HL-60 (cell line): ENCODE data around the gene MS4A10.
"Not testable (repeated sequence)": the region's sequence is repeated elsewhere in the genome, so short reads cannot be mapped to it uniquely, and the experiment has no call there.

Experiments used
- DNase-seq, 2 experiments: peaks; one replicate each; pipeline ENCODE4 v3.0.0-alpha.2; 2010 to 2020; ENCODE audit warnings: low read depth in 1 of 2, low spot score in 1 of 2
- H3K27ac ChIP-seq: fragments of 250-450 bp; sonication (Bioruptor Pico); replicated peaks from 2 replicates; pipeline ENCODE4 v1.5.1; 2020; ENCODE audit warnings: mild to moderate bottlenecking, moderate library complexity
- H3K27me3 ChIP-seq: fragments of 250-450 bp; sonication (Bioruptor Pico); 2 replicates; pipeline ENCODE4 v1.5.1; 2021; ENCODE audit warnings: mild to moderate bottlenecking, moderate library complexity; ENCODE audit not compliant: insufficient read depth, poor library complexity, severe bottlenecking
- H3K4me3 ChIP-seq: replicated peaks from 2 replicates; pipeline ENCODE4 v1.5.1; 2011; ENCODE audit warnings: mild to moderate bottlenecking, control low read depth, low read length; ENCODE audit not compliant: insufficient read depth
- CTCF ChIP-seq: IDR thresholded peaks from one replicate; pipeline ENCODE4 v1.5.1; 2011; ENCODE audit warnings: low read length, control low read depth, inconsistent platforms; ENCODE audit not compliant: insufficient read depth
- GABPA ChIP-seq: IDR thresholded peaks from 2 replicates; pipeline ENCODE4 v1.6.1; 2012; ENCODE audit warnings: low read depth
- POLR2AphosphoS5 ChIP-seq: IDR thresholded peaks from 2 replicates; pipeline ENCODE4 v1.6.1; 2012; ENCODE audit warnings: low read depth
- REST ChIP-seq: IDR thresholded peaks from 2 replicates; pipeline ENCODE4 v1.6.1; 2012; ENCODE audit warnings: low read depth; ENCODE audit not compliant: insufficient replicate concordance
- SPI1 ChIP-seq: IDR thresholded peaks from 2 replicates; pipeline ENCODE4 v1.6.1; 2012; ENCODE audit warnings: low read depth, mild to moderate bottlenecking, borderline replicate concordance

MS4A10 gene

GRCh38 chr11:60757231-60757800 lies 27.8 kb upstream of the MS4A10 start:
- Histone ChIP-seq H3K4me3 (no peak overlapping the region), H3K27ac (no peak overlapping the region), H3K27me3 (no peaks in the 10 kb centered on the region)
- DNase-seq: no peak
- TF ChIP-seq POLR2AphosphoS5: no peak
- no peak for TF ChIP-seq GABPA
- no peak for TF ChIP-seq REST
- TF ChIP-seq SPI1: no peak
- no peak for TF ChIP-seq CTCF

- not testable (repeated sequence) for H3K27ac ChIP-seq, DNase-seq, H3K27me3 ChIP-seq, H3K4me3 ChIP-seq
Measured at GRCh38 chr11:60758671-60759070, 26.5 kb upstream of the MS4A10 start.

- peak; percentile 99 for TF ChIP-seq SPI1
- H3K27ac ChIP-seq, H3K4me3 ChIP-seq, H3K27me3 ChIP-seq: not testable (repeated sequence)
- DNase-seq: peak in 1 of 2 experiments; percentile 71
Measured at GRCh38 chr11:60759438-60760225, 25.5 kb upstream of the MS4A10 start.

- Histone ChIP-seq H3K4me3 (no peak overlapping the region), H3K27ac (no peak overlapping the region), H3K27me3 (no peaks in the 10 kb centered on the region)
- TF ChIP-seq REST (no peak), POLR2AphosphoS5 (no peak), CTCF (no peak), GABPA (no peak)
- DNase-seq: no peak
Measured at GRCh38 chr11:60761436-60762190, 23.5 kb upstream of the MS4A10 start.
